ENCODE data around the gene UPF3A. TPM values are rescaled to one million over a fixed set of nuclear protein-coding genes. Genes with fewer than 3 reads are reported as not detected.

The UPF3A gene
- total and polyA plus RNA-seq, 8 donors = 17.1 to 73.8 (median 26.9) TPM

GRCh38 chr13:114313061-114313860 is 31.9 kb downstream of the UPF3A start:
- no peaks in the 10 kb centered on the region for H3K9me3 ChIP-seq
- no peak for FAIRE-seq
- DNase-seq = no peak
- H3K36me3 ChIP-seq = no peaks in the 10 kb centered on the region
- no peak for ATAC-seq
- TF ChIP-seq CTCF (IDR thresholded peaks at IDR 0.05) = no peak
- H3K4me1 ChIP-seq = peaks cover 3 to 21% (median 13%) of the 10 kb centered on the region in 3 donors
- H3K27ac ChIP-seq = peak overlapping the region; percentile 56 to 82 (median 76)
- 82 to 89% methylated on average over 17 of the region's 17 CpGs for WGBS, 2 donors
- peak overlapping the region in 3 of 4 donors; percentile 80 to 94 (median 80) for H3K4me3 ChIP-seq
- intact Hi-C loops (cut with DNase I) = no loop called here
- no peaks in the 10 kb centered on the region for H3K27me3 ChIP-seq

DNA sequence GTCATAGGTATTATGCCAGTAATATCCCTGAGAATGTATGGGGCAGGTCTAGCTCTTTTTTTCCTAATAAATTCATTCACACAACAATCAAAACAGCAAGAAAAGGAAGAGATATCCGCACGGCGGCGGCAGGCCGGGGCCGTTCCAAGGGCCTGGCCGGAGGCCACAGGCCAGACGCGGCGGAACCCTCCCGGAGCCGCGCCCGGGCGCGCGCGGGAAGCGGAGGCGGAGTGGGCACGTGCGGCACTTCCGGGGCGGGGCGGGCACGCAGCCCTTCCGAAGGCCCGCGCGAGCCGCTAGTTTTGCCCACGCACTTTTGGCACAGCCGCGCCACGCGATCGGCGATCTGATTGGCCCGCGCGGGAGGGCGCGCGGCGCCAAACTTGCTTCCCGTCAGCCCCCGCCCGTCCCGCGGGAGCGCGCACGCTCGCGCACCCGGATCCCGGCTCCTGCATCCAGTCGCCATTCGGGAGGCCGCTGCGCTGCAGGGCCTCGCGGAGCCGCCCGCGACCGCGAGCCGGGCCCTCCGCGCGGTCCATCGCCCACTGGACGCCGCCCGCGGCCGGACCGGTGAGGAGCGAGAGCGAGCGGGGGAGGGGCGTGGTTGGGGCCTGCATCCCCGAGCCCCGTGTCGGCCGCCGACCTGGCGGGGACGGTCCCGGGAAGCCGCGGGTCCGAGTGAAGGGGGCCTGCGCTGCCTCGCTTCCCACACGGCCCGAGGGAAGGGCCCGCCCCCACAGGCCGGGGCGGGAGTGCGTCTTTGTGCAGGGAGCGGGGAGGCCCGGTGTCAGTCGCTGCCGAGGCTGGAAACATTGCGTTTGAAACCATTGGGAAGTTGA is 32.9 kb downstream of the UPF3A start, which contains the start of gene CHAMP1:
Gene CHAMP1 (plus strand): TSS at position 430 of the 839 bp plus-strand sequence. CDS start 9,340 bp downstream, outside the sequence.
- no peak for FAIRE-seq
- H3K4me1 ChIP-seq = peaks cover 11 to 29% (median 21%) of the 10 kb centered on the region in 3 donors

DNA sequence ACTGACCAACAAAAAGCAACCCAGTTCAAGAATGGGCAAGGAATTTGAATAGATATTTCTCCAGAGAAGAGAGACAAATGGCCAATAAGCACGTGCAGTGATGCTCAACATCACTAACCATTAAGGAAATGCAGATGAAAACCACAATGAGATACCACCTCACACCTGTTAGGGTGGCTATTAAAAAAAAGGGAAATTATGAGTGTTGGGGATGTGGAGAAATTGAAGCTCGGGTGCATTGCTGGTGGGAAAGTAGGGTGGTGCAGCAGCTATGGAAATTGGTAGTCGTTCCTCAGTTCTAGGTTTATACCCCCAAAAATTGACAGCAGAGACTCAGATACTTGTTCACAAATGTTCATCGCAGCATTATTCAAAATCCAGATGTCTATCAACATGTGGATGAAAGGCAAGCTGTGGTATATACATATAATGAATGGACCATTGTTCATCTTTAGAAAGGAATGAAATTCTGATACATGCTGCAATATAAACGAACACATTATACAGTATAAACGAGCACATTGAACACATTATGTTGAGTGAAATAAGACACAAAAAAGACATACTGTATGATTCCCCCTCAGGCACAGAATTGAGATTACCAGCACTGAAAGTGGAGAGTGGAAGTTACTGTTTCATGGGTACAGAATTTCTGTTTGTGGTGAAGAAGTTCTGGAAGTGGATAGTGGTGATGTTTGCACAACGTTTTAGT is 33.8 kb downstream of the UPF3A start:
- Histone ChIP-seq H3K27me3 (no peaks in the 10 kb centered on the region), H3K4me3 (peak overlapping the region; percentile 80 to 94 (median 82))

More for the DNA sequence above, 32.9 kb downstream of the UPF3A start, which contains the start of gene CHAMP1:
- Histone ChIP-seq H3K27me3 (no peaks in the 10 kb centered on the region), H3K9me3 (no peaks in the 10 kb centered on the region), H3K36me3 (no peaks in the 10 kb centered on the region), H3K4me3 (peak within 1 kb of the TSS; percentile 80 to 94 (median 82)), H3K27ac (peak within 1 kb of the TSS; percentile 56 to 82 (median 76))
- 0 to 1% methylated on average over 75 to 107 of the region's 107 CpGs for WGBS, 2 donors
- ATAC-seq = peak; percentile 93 to 97 (median 96)
- peak; percentile 93 to 98 (median 96) for DNase-seq
- intact Hi-C loops (cut with DNase I) = no loop called here
- TF ChIP-seq CTCF (IDR thresholded peaks at IDR 0.05) = no peak

GRCh38 chr13:114318624-114319023 is 37.2 kb downstream of the UPF3A start:
- intact Hi-C loops (cut with DNase I) = no loop called here
- Histone ChIP-seq H3K36me3 (peaks cover 0 to 11% (median 7%) of the 10 kb centered on the region in 3 donors), H3K9me3 (no peaks in the 10 kb centered on the region), H3K4me1 (peaks cover 11 to 26% (median 17%) of the 10 kb centered on the region in 3 donors), H3K27ac (no peak overlapping the region), H3K4me3 (no peak overlapping the region), H3K27me3 (no peaks in the 10 kb centered on the region)
- DNase-seq (no peak), FAIRE-seq (no peak), ATAC-seq (no peak)
- WGBS, 2 donors = 3 to 13% methylated on average over 1 of the region's 1 CpG
- TF ChIP-seq CTCF (IDR thresholded peaks at IDR 0.05) = no peak

More for the DNA sequence above, 33.8 kb downstream of the UPF3A start:
- Histone ChIP-seq H3K27ac (peak overlapping the region in 3 of 4 donors; percentile 56 to 76 (median 76)), H3K36me3 (no peaks in the 10 kb centered on the region), H3K4me1 (peaks cover 11 to 31% (median 21%) of the 10 kb centered on the region in 3 donors), H3K9me3 (no peaks in the 10 kb centered on the region)
- intact Hi-C loops (cut with DNase I) = no loop called here
- no peak for DNase-seq
- ATAC-seq = no peak
- no peak for TF ChIP-seq CTCF (IDR thresholded peaks at IDR 0.05)
- FAIRE-seq = no peak
- WGBS, 2 donors = 10 to 18% methylated on average over 7 of the region's 7 CpGs

Measured in pancreas (tissue), 10 donors.